Endodermal cell (in vitro differentiated cells): Measurements from ENCODE around the gene CUEDC1. TPM values are rescaled to one million over a fixed set of nuclear protein-coding genes. Genes with fewer than 3 reads are reported as not detected.
A peak's percentile ranks its signal among the peaks of the same experiment; 100 is the strongest.

Source experiments
- DNase-seq: peaks from one replicate; pipeline ENCODE4 v3.0.0-alpha.2; 2017
- H3K27ac ChIP-seq: 2 replicates; pipeline ENCODE4 v1.5.1; 2013; ENCODE audit warnings: mild to moderate bottlenecking, low read depth, low read length, moderate library complexity
- H3K27me3 ChIP-seq: 2 replicates; pipeline ENCODE4 v1.6.1; 2013; ENCODE audit warnings: mild to moderate bottlenecking, low read length, moderate library complexity; ENCODE audit not compliant: insufficient read depth, control insufficient read depth, poor library complexity, severe bottlenecking
- H3K36me3 ChIP-seq: 2 replicates; pipeline ENCODE4 v1.7.0; 2013; ENCODE audit warnings: mild to moderate bottlenecking, low read length, moderate library complexity; ENCODE audit not compliant: control insufficient read depth, insufficient read depth
- H3K4me1 ChIP-seq: one replicate; pipeline ENCODE4 v1.7.0; 2013; ENCODE audit warnings: low read length; ENCODE audit not compliant: control insufficient read depth, insufficient read depth
- H3K4me3 ChIP-seq: 2 replicates; pipeline ENCODE4 v1.5.1; 2013; ENCODE audit warnings: mild to moderate bottlenecking, low read length, moderate library complexity
- H3K9ac ChIP-seq: 2 replicates; pipeline ENCODE4 v1.6.1; 2013; ENCODE audit warnings: mild to moderate bottlenecking, low read length, moderate library complexity; ENCODE audit not compliant: poor library complexity, severe bottlenecking; ENCODE audit errors: extremely low read depth
- H3K9me3 ChIP-seq: 2 replicates; pipeline ENCODE4 v1.6.1; 2013; ENCODE audit warnings: mild to moderate bottlenecking, low read length, moderate library complexity; ENCODE audit not compliant: control insufficient read depth
- H3K27ac Mint-ChIP-seq: 2 replicates; pipeline ENCODE4 v1.8.0; 2020; ENCODE audit warnings: mixed read lengths
- H3K27me3 Mint-ChIP-seq: 2 replicates; pipeline ENCODE4 v1.8.0; 2021; ENCODE audit warnings: mild to moderate bottlenecking, mixed read lengths; ENCODE audit not compliant: insufficient read depth
- H3K36me3 Mint-ChIP-seq: 2 replicates; pipeline ENCODE4 v1.8.0; 2020; ENCODE audit warnings: low read depth, mixed read lengths
- H3K4me1 Mint-ChIP-seq: 2 replicates; pipeline ENCODE4 v1.8.0; 2020; ENCODE audit warnings: mixed read lengths
- H3K4me3 Mint-ChIP-seq: 2 replicates; pipeline ENCODE4 v1.8.0; 2020; ENCODE audit warnings: mild to moderate bottlenecking, moderate library complexity, mixed read lengths
- H3K9me3 Mint-ChIP-seq: 2 replicates; pipeline ENCODE4 v1.8.0; 2020; ENCODE audit warnings: mild to moderate bottlenecking, mixed read lengths
- CTCF ChIP-seq: fragments of 200-600 bp; sonication (generic); conservative IDR thresholded peaks from 2 replicates; pipeline ENCODE4 v1.5.0; 2021; ENCODE audit warnings: antibody characterized with exemption, mild to moderate bottlenecking
- WGBS, 2 experiments: methylation state at CpG; one replicate each; pipeline versions ENCODE4 v1.1.5 to v1.1.7; 2013; ENCODE audit warnings: missing lambda C conversion rate in 2 of 2, mixed read lengths in 1 of 2; ENCODE audit not compliant: insufficient coverage in 1 of 2, insufficient read length in 1 of 2; 5-methylcytosine and 5-hydroxymethylcytosine counted together
- total RNA-seq, 2 donors: library from RNA; stranded (reverse); fragmentation: NEBNext Ultra II Directional in 1 of 2; extraction: Animal tissue kit (Norgen Biotek cat#: 25700) in 1 of 2; gene quantifications; 2 replicates in 1 of 2; 3 replicates in 1 of 2; pipeline ENCODE4 v1.2.1, GENCODE V29; 2021

CUEDC1 gene
- total RNA-seq, 2 donors from 2014 or later, result 11.0 to 18.7 TPM

GRCh38 chr17:57909551-57909950 is 45.7 kb downstream of the CUEDC1 start:
- Mint-ChIP-seq H3K27ac (no peak overlapping the region), H3K36me3 (no peaks in the 10 kb centered on the region), H3K4me3 (no peak overlapping the region), H3K4me1 (peaks cover 46% of the 10 kb centered on the region), H3K27me3 (no peaks in the 10 kb centered on the region), H3K9me3 (no peaks in the 10 kb centered on the region)
- H3K27me3 ChIP-seq, result no peaks in the 10 kb centered on the region
- H3K9ac ChIP-seq, result no peak overlapping the region
- H3K4me1 ChIP-seq, result peaks cover 13% of the 10 kb centered on the region
- no peak overlapping the region for H3K27ac ChIP-seq
- WGBS, 2 experiments, result 70 to 71% methylated on average over 1 to 5 of the region's 5 CpGs
- no peaks in the 10 kb centered on the region for H3K36me3 ChIP-seq
- H3K4me3 ChIP-seq, result no peak overlapping the region
- peak; percentile 83 for DNase-seq
- TF ChIP-seq CTCF, result no peak
- H3K9me3 ChIP-seq, result no peaks in the 10 kb centered on the region

GRCh38 chr17:57908278-57908677 is 46.9 kb downstream of the CUEDC1 start:
- H3K4me3 Mint-ChIP-seq, result no peak overlapping the region

GRCh38 chr17:57906910-57907309 is 48.3 kb downstream of the CUEDC1 start:
- no peaks in the 10 kb centered on the region for H3K36me3 ChIP-seq
- H3K4me1 Mint-ChIP-seq, result peaks cover 45% of the 10 kb centered on the region
- no peaks in the 10 kb centered on the region for H3K27me3 ChIP-seq
- no peaks in the 10 kb centered on the region for H3K9me3 Mint-ChIP-seq
- H3K4me1 ChIP-seq, result peaks cover 17% of the 10 kb centered on the region
- peak; percentile 91 for DNase-seq
- no peak overlapping the region for H3K4me3 ChIP-seq
- H3K27ac Mint-ChIP-seq, result peak overlapping the region; percentile 15
- WGBS, 2 experiments, result 78% methylated on average over 5 to 7 of the region's 7 CpGs
- no peaks in the 10 kb centered on the region for H3K36me3 Mint-ChIP-seq
- H3K9me3 ChIP-seq, result no peaks in the 10 kb centered on the region
- peak; percentile 68 for TF ChIP-seq CTCF
- H3K4me3 Mint-ChIP-seq, result no peak overlapping the region
- H3K27me3 Mint-ChIP-seq, result no peaks in the 10 kb centered on the region
- H3K27ac ChIP-seq, result peak overlapping the region; percentile 79
- H3K9ac ChIP-seq, result no peak overlapping the region

More at GRCh38 chr17:57908278-57908677, 46.9 kb downstream of the CUEDC1 start:
- no peak for DNase-seq
- Mint-ChIP-seq H3K27ac (no peak overlapping the region), H3K27me3 (no peaks in the 10 kb centered on the region), H3K9me3 (no peaks in the 10 kb centered on the region), H3K4me1 (peaks cover 39% of the 10 kb centered on the region), H3K36me3 (no peaks in the 10 kb centered on the region)
- Histone ChIP-seq H3K27me3 (no peaks in the 10 kb centered on the region), H3K9ac (no peak overlapping the region), H3K9me3 (no peaks in the 10 kb centered on the region), H3K4me3 (no peak overlapping the region), H3K27ac (no peak overlapping the region), H3K36me3 (no peaks in the 10 kb centered on the region), H3K4me1 (peaks cover 6% of the 10 kb centered on the region)
- WGBS, 2 experiments, result 96 to 98% methylated on average over 6 of the region's 6 CpGs
- TF ChIP-seq CTCF, result no peak
